ENCODE results near the gene UBE2E2.

DNA sequence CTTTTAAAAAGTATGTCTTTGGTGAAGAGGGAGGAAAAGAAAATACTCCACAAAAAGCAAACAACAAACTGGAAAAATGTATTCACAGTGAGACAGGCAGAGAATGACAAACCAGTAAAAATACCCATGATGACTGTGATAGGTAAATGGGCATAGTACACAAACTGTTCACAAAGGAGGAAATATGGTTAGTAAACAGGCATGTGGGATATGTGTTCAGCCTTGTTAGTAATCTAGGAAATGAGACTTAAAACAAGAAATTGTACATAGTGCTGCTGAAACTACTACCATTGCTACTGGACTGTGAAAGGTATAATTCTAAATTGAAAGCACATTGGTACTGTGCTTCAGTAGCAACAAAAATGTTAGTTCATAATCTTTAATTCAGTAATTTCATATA is 50.1 kb downstream of the UBE2E2 start:
- TF ChIP-seq, protein P1, sequence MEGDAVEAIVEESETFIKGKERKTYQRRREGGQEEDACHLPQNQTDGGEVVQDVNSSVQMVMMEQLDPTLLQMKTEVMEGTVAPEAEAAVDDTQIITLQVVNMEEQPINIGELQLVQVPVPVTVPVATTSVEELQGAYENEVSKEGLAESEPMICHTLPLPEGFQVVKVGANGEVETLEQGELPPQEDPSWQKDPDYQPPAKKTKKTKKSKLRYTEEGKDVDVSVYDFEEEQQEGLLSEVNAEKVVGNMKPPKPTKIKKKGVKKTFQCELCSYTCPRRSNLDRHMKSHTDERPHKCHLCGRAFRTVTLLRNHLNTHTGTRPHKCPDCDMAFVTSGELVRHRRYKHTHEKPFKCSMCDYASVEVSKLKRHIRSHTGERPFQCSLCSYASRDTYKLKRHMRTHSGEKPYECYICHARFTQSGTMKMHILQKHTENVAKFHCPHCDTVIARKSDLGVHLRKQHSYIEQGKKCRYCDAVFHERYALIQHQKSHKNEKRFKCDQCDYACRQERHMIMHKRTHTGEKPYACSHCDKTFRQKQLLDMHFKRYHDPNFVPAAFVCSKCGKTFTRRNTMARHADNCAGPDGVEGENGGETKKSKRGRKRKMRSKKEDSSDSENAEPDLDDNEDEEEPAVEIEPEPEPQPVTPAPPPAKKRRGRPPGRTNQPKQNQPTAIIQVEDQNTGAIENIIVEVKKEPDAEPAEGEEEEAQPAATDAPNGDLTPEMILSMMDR (IDR thresholded peaks at IDR 0.05; ENCODE audit: low read depth, low read length), result no peak
- TF ChIP-seq POLR2A (IDR thresholded peaks at IDR 0.05; ENCODE audit: extremely low read depth, insufficient read length), result no peak
- TF ChIP-seq, protein P2, sequence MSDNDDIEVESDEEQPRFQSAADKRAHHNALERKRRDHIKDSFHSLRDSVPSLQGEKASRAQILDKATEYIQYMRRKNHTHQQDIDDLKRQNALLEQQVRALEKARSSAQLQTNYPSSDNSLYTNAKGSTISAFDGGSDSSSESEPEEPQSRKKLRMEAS (IDR thresholded peaks at IDR 0.05; ENCODE audit: low read depth, low read length), result no peak
- no peak for TF ChIP-seq MYC (IDR thresholded peaks at IDR 0.05; ENCODE audit: low read depth, low read length)
